HG03457 (cell line): ENCODE results near the gene RARRES2.

Experiments used
- ATAC-seq: cut with Tn5 transposase; IDR thresholded peaks from one replicate; pipeline ENCODE4 v1.9.1; 2021; ENCODE audit warnings: moderate number of reproducible peaks; ENCODE audit not compliant: unreplicated experiment

Gene RARRES2

GRCh38 chr7:150339409-150339809 lies 2.0 kb downstream of the RARRES2 start:
- no peak for ATAC-seq

- ATAC-seq = no peak
Measured at GRCh38 chr7:150338166-150338829, 3.1 kb downstream of the RARRES2 start.

- no peak for ATAC-seq
Measured at GRCh38 chr7:150337659-150338081, 3.8 kb downstream of the RARRES2 start.

- no peak for ATAC-seq
Measured at GRCh38 chr7:150337179-150337578, 4.2 kb downstream of the RARRES2 start.

GRCh38 chr7:150336746-150337145 lies 4.7 kb downstream of the RARRES2 start:
- ATAC-seq = no peak

GRCh38 chr7:150335774-150336112 lies 5.7 kb downstream of the RARRES2 start:
- ATAC-seq = no peak

- ATAC-seq = no peak
Measured at GRCh38 chr7:150335108-150335773, 6.2 kb downstream of the RARRES2 start.

- ATAC-seq = no peak
Measured at GRCh38 chr7:150334108-150334507, 7.3 kb downstream of the RARRES2 start.

- no peak for ATAC-seq
Measured at GRCh38 chr7:150333659-150334058, 7.8 kb downstream of the RARRES2 start.

GRCh38 chr7:150332852-150333635 lies 8.4 kb downstream of the RARRES2 start:
- no peak for ATAC-seq

- no peak for ATAC-seq
Measured at GRCh38 chr7:150330211-150330885, 11.1 kb downstream of the RARRES2 start.

- ATAC-seq = no peak
Measured at GRCh38 chr7:150329331-150330120, 11.9 kb downstream of the RARRES2 start.

- no peak for ATAC-seq
Measured at GRCh38 chr7:150327308-150327707, 14.1 kb downstream of the RARRES2 start.

- no peak for ATAC-seq
Measured at GRCh38 chr7:150326657-150327268, 14.7 kb downstream of the RARRES2 start.

- ATAC-seq = no peak
Measured at GRCh38 chr7:150325901-150326300, 15.5 kb downstream of the RARRES2 start.

GRCh38 chr7:150325110-150325611 lies 16.3 kb downstream of the RARRES2 start:
- no peak for ATAC-seq

GRCh38 chr7:150324373-150324961 lies 17.0 kb downstream of the RARRES2 start:
- no peak for ATAC-seq

GRCh38 chr7:150323682-150324372 lies 17.6 kb downstream of the RARRES2 start:
- no peak for ATAC-seq
